ENCODE results near the gene SLC22A23.
A peak's percentile ranks its signal among the peaks of the same experiment; 100 is the strongest.

Gene SLC22A23

DNA sequence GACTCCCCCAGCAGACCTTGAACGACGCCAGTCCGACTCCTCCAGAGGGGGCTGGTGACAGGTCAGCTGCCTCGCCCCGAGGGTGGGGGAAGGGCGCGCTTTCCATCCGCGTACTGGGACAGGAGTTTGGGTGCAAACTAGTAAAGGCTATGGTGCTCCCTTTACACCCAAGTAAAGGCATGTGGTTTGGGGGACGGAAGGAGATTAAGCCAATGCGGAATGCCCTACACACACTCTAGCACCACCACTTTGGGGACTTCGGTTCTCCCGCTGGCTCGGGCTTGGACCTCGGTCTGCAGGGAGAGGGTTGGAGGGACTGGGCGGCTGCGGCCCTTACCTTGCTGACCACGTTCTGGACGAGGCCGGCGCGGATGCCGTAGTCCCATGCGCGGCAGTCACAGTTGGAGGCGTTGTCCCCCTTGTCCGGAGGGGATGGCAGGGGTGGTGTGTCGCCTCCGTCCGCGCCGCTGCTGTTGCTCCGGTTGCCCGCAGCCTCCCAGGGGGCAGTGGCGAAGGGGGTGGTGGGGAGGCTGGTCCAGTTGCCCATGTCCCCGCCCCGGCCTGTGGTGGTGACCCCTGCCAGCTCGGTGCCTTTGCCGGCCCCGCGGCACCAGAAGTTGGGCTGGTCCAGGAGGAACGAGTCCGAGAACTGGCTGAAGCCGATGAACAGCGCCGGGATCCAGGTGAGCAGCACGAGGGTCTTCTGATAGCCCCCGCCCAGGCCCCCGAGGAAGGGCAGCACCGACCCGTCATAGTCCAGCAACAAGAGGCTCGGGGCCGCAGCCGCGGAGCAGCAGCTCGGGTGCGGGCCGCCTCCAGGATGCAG lies 1.1 kb downstream of the SLC22A23 start:
- H3K27ac ChIP-seq: peak overlapping the region; percentile 89
- TF ChIP-seq, protein P1, sequence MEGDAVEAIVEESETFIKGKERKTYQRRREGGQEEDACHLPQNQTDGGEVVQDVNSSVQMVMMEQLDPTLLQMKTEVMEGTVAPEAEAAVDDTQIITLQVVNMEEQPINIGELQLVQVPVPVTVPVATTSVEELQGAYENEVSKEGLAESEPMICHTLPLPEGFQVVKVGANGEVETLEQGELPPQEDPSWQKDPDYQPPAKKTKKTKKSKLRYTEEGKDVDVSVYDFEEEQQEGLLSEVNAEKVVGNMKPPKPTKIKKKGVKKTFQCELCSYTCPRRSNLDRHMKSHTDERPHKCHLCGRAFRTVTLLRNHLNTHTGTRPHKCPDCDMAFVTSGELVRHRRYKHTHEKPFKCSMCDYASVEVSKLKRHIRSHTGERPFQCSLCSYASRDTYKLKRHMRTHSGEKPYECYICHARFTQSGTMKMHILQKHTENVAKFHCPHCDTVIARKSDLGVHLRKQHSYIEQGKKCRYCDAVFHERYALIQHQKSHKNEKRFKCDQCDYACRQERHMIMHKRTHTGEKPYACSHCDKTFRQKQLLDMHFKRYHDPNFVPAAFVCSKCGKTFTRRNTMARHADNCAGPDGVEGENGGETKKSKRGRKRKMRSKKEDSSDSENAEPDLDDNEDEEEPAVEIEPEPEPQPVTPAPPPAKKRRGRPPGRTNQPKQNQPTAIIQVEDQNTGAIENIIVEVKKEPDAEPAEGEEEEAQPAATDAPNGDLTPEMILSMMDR (conservative IDR thresholded peaks at IDR 0.05): no peak

DNA sequence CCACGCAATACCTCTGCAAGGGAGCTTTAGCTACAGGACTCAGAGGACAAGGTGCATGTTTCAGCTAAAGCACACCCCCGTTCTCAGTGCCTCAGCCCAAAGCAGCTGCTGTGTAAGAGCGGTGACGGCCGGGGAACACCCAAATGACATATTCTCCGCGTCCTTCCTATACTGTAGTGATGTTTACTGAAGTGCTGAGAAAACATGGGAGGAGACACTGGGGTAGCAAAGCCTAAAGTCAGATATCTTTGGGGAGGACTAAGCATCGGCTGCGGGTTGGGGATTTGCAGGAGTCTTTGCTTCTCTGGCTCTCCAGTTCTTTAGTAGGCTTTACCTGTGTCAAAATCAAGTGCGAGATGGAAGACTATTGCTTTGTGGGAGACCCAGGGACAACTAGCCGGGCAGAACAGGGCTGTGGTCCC lies 1.7 kb downstream of the SLC22A23 start:
- H3K27ac ChIP-seq: peak overlapping the region; percentile 89
- TF ChIP-seq, protein P1 (conservative IDR thresholded peaks at IDR 0.05): no peak

- TF ChIP-seq, protein P1 (conservative IDR thresholded peaks at IDR 0.05): no peak
- peak overlapping the region; percentile 89 for H3K27ac ChIP-seq
Measured at GRCh38 chr6:3454273-3455010, 2.4 kb downstream of the SLC22A23 start.

DNA sequence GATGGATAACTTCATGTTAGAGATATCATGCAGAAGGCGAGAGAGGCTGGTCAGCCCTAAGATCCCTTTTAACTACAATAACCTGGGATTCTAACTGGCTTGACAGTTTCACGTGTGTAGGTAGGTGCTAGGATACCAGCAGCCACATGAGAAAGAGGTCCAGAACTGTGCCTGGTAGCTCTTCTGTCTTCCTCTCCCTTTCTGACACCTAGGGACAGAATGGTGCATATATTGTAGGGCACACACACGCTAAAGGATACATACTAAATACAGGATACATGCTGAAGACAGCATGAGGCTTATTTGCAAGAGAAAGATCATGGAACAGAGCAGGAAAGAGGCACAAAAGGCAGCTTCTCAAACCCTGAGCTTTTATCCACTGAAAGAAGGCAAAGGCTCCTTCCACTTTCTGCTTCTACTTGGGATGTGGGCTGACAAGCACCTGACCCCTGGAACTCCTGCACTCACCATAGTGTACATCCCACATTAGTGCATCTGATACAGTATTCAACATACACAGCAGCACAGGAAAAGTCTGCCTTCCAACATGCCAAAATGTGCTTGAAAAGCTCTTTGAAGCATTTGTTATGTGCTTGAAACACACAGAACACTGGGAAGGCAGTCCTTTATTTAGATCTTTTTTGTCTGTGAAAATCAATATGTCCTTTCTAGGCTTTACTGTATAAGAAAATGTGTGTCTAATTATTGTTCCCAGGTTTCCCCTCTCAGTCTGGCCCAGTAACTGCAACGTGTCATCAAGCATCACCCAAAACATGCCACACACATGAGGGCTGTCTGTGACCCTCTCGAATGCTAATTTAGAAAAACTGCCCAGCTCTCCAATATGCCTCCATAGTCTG lies 3.2 kb downstream of the SLC22A23 start:
- TF ChIP-seq, protein P1 (conservative IDR thresholded peaks at IDR 0.05): peak; percentile 37; the same call in 1 of the 2 replicates
- peak overlapping the region; percentile 89 for H3K27ac ChIP-seq

DNA sequence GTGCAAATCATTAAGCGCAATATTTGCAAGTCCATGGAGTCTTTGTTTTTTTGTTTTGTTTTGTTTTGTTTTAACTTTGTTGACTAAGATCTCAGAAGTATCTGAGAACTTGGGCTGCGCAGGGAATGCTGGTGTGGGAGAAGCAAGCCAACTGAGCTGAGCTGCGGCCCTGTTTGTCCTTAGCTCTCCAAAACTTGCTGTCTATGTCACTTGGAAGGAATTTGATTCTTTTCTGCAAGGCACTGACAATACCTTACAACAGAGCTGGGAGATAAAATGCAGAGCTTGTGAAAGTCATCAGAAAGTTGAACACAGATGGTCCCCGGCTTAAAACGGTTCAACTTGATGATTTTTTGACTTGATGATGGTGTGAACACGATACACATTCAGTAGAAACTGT lies 5.4 kb downstream of the SLC22A23 start:
- TF ChIP-seq, protein P1 (conservative IDR thresholded peaks at IDR 0.05): no peak
- H3K27ac ChIP-seq: no peak overlapping the region

DNA sequence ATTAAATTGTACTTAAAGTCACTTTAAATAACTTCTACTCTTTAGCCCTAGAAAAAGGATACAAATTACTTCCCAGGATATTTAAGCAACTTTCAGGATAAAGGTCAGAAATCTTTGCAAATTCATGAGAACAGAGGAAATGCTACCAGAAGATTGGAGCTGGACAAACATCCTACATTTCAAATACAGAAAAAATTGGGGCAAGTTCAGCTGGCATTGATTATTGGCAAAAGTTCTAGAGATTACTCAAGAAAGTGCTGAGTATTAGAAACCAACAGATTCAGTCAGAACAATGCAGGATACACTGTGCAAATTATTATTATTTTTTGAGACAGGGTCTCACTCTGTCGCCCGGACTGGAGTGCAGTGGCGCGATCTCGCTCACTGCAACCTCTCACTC lies 6.0 kb downstream of the SLC22A23 start:
- no peak overlapping the region for H3K27ac ChIP-seq
- TF ChIP-seq, protein P1 (conservative IDR thresholded peaks at IDR 0.05): no peak
